Adrenal gland (tissue), 12 donors: Measurements from ENCODE around the gene ENOX1. TPM values are rescaled to one million over a fixed set of nuclear protein-coding genes. Genes with fewer than 3 reads are reported as not detected.

ENCODE experiments used
- DNase-seq, 7 donors: peaks; one replicate each; pipeline ENCODE4 v3.0.0-alpha.2; 2019 to 2020
- H3K27ac ChIP-seq, 5 donors: fragments of 200-600 bp; sonication (generic) in 4 of 5; 1 replicate in 3 of 5; 2 replicates in 2 of 5; pipeline versions ENCODE4 v1.5.1 to v1.8.0; 2016 to 2020; ENCODE audit warnings: mild to moderate bottlenecking in 1 of 5
- H3K27me3 ChIP-seq: fragments of 200-600 bp; 2 replicates; pipeline ENCODE4 v1.8.0; 2021
- H3K36me3 ChIP-seq, 2 donors: fragments of 200-600 bp; replicated peaks in 1 of 2; 1 replicate in 1 of 2; 2 replicates in 1 of 2; pipeline versions ENCODE4 v1.5.1 to v1.8.0; 2018 to 2022
- H3K4me1 ChIP-seq, 2 donors: fragments of 200-600 bp; replicated peaks in 1 of 2; 1 replicate in 1 of 2; 2 replicates in 1 of 2; pipeline versions ENCODE4 v1.5.1 to v1.8.0; 2018 to 2021
- H3K4me3 ChIP-seq, 4 donors: fragments of 200-600 bp; sonication (generic) in 3 of 4; one replicate each; pipeline ENCODE4 v1.5.1; 2016 to 2018
- H3K9me3 ChIP-seq, 3 donors: fragments of 200-600 bp; sonication (generic) in 1 of 3; replicated peaks in 1 of 3; 1 replicate in 2 of 3; 2 replicates in 1 of 3; pipeline versions ENCODE4 v1.5.1 to v1.8.0; 2016 to 2021
- POLR2A ChIP-seq, 2 donors: fragments of 450-650 bp; IDR thresholded peaks; one replicate each; pipeline ENCODE4 v1.6.1; 2017; ENCODE audit warnings: antibody characterized with exemption in 2 of 2, mild to moderate bottlenecking in 2 of 2, moderate library complexity in 1 of 2
- WGBS, 4 donors: extraction: QIAGEN DNeasy Blood & Tissue Kit in 2 of 4; methylation state at CpG; one replicate each; pipeline versions ENCODE4 v1.1.5 to v1.1.7; 2013 to 2017; 5-methylcytosine and 5-hydroxymethylcytosine counted together
- intact Hi-C, 2 donors: fragments of 100-400 bp; cut with DNase I; formaldehyde crosslinking; loops; one replicate each; pipeline versions ENCODE4 v1.14.1 to v1.15.0; 2022 to 2023
- polyA plus RNA-seq, 3 donors: library from polyadenylated mRNA; stranded (reverse); fragments of 200-250 nt in 2 of 3; fragments of 350-450 nt in 1 of 3; fragmentation: Illumina TruSeq in 1 of 3; extraction: RNeasy Lipid Tissue Mini Kit (QIAGEN cat#74804) in 1 of 3; gene quantifications; one replicate each; pipeline ENCODE4 v1.2.3, GENCODE V29; 2013 to 2014
- total RNA-seq, 9 donors: library from RNA; depleted of rRNA in 4 of 9; stranded (reverse); fragments of >200 nt in 4 of 9; fragments of 120-200 nt in 1 of 9; fragmentation: NEBNext Ultra II Directional in 1 of 9; extraction: Animal tissue kit (Norgen Biotek cat#: 25700) in 1 of 9; gene quantifications; one replicate each; pipeline versions ENCODE4 v1.1.0 to v1.2.4, GENCODE V29; 2013 to 2023
- TF ChIP-seq, protein P1 (sequence below), 6 experiments: fragments of 450-650 bp in 4 of 6; fragments of 200-600 bp in 2 of 6; sonication (generic) in 1 of 6; IDR thresholded peaks; 1 replicate in 5 of 6; 2 replicates in 1 of 6; pipeline versions ENCODE4 v1.5.1 to v1.8.0; 2016 to 2021; ENCODE audit warnings: antibody characterized with exemption in 6 of 6, mild to moderate bottlenecking in 2 of 6, moderate library complexity in 1 of 6
- donor health status: healthy with polysubstance abuse.
- donor health status: Bipolar disorder and iron deficiency.
- donor health status: DM: yes; HTN: yes; CAD: no.
- donor health status: DM: no; HTN: no; CAD: no.
- donor health status: DM: no; HTN: no; CAD: no.
- donor health status: DM: yes; HTN: yes; CAD: no.

The ENOX1 gene
- total and polyA plus RNA-seq, 12 donors = 0.25 to 5.8 (median 1.6) TPM

DNA sequence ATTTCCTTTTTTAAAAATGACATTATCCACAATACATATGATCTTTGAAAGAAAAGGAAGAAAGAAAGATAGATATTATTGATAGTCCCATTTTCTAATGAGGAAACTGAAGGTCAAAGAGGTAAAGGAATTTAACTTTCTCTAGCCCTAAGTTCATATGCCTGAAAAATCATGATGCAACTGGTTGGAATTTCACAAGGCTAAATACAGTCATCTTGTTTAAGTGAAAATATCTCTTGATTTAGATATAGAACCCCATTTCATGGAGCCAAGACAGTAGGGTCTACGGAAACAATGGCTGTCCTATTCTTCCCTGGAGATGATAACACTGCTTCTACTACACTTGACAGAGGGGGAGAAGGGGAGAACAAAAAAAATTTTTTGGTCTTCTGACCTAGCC, 397.2 kb downstream of the ENOX1 start:
- H3K4me1 ChIP-seq = no peaks in the 10 kb centered on the region
- intact Hi-C loops = no loop called here
- no peak for TF ChIP-seq POLR2A (IDR thresholded peaks at IDR 0.05)
- TF ChIP-seq, protein P1, sequence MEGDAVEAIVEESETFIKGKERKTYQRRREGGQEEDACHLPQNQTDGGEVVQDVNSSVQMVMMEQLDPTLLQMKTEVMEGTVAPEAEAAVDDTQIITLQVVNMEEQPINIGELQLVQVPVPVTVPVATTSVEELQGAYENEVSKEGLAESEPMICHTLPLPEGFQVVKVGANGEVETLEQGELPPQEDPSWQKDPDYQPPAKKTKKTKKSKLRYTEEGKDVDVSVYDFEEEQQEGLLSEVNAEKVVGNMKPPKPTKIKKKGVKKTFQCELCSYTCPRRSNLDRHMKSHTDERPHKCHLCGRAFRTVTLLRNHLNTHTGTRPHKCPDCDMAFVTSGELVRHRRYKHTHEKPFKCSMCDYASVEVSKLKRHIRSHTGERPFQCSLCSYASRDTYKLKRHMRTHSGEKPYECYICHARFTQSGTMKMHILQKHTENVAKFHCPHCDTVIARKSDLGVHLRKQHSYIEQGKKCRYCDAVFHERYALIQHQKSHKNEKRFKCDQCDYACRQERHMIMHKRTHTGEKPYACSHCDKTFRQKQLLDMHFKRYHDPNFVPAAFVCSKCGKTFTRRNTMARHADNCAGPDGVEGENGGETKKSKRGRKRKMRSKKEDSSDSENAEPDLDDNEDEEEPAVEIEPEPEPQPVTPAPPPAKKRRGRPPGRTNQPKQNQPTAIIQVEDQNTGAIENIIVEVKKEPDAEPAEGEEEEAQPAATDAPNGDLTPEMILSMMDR (IDR thresholded peaks at IDR 0.05) = no peak
- 83 to 91% (median 89%) methylated on average over 1 of the region's 1 CpG for WGBS, 4 donors
- no peaks in the 10 kb centered on the region for H3K27me3 ChIP-seq
- no peaks in the 10 kb centered on the region for H3K9me3 ChIP-seq
- H3K27ac ChIP-seq = no peak overlapping the region
- no peak overlapping the region for H3K4me3 ChIP-seq
- no peaks in the 10 kb centered on the region for H3K36me3 ChIP-seq
- no peak for DNase-seq

DNA sequence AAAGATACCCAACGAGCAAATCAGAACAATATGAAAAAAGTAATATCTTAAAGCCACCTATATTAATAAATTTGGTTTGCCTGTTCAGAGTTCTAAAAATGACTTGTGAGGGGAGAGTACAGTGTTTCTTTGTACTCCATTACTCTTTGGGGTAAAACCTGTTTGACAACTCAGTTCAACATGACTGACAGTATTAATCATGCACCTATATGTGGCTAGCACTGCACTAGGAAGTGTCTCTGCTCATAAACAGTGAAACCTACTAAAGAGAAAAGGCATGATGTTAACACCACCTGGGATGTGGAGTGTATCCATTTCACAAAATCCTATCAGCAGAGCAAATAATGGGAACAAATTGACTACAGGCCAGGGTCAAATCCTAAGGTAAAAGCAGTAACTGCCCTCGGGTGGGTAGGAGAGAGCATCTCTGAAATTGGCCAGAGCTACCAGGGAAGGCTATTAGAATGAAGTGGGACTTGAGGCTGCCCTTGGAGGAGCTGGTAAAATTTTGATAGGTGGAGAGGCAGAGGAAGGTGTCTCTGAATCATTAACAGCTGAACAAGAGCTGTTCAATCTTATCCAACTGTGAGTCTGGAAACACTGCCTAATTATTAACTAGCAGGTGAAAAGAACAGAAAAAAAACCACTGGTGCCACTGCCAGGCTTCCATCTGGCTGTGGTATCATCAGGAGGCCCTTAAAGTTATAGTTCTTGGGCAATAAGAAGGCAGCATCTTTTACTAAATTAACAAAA, 398.3 kb downstream of the ENOX1 start:
- DNase-seq = no peak
- Histone ChIP-seq H3K27me3 (no peaks in the 10 kb centered on the region), H3K4me1 (no peaks in the 10 kb centered on the region), H3K36me3 (no peaks in the 10 kb centered on the region), H3K9me3 (no peaks in the 10 kb centered on the region), H3K4me3 (no peak overlapping the region), H3K27ac (no peak overlapping the region)
- 26 to 33% (median 32%) methylated on average over 2 of the region's 2 CpGs for WGBS, 4 donors
- intact Hi-C loops = no loop called here
- TF ChIP-seq, protein P1 (IDR thresholded peaks at IDR 0.05) = no peak
- TF ChIP-seq POLR2A (IDR thresholded peaks at IDR 0.05) = no peak

GRCh38 chr13:43387880-43388279, 398.9 kb downstream of the ENOX1 start:
- Histone ChIP-seq H3K27ac (no peak overlapping the region), H3K4me1 (no peaks in the 10 kb centered on the region), H3K4me3 (no peak overlapping the region), H3K9me3 (no peaks in the 10 kb centered on the region), H3K36me3 (no peaks in the 10 kb centered on the region), H3K27me3 (no peaks in the 10 kb centered on the region)
- TF ChIP-seq, protein P1 (IDR thresholded peaks at IDR 0.05) = no peak
- TF ChIP-seq POLR2A (IDR thresholded peaks at IDR 0.05) = no peak
- 42 to 54% (median 49%) methylated on average over 2 of the region's 2 CpGs for WGBS, 4 donors
- intact Hi-C loops = no loop called here
- no peak for DNase-seq

DNA sequence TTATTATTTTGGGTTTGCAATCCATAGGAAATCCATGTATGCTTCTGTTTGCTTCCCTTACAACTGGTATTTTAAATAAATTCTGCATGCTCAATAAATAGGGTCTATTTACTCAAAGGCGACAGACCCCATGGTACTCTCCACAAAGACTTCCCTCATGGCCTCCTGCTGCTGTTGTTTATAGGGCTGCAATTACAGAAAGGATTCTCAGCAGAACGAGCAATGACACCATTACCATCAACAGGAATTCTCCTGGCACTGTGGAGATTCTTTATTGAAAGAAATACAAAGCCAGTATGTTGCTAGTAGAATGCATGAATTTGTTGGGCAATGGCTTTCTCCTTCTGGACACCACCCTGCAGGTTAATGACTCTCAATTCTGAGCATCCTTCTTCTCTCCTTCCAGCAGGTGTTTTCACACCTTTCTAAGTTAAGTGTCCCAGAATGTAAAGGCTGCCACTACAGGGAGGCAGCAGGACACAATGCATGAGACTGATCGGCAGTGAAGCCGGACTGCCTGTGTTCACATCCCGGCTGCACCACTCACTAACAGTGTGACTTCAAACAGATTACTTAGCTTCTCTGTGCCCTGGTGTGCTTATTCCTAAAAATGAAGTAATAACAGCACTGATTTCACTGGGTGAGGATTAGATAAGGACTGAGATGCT, 403.1 kb downstream of the ENOX1 start:
- no peak for DNase-seq
- intact Hi-C loops = no loop called here
- Histone ChIP-seq H3K36me3 (no peaks in the 10 kb centered on the region), H3K4me3 (no peak overlapping the region), H3K9me3 (peaks cover 0 to 20% (median 0%) of the 10 kb centered on the region in 3 donors), H3K27me3 (no peaks in the 10 kb centered on the region), H3K27ac (no peak overlapping the region), H3K4me1 (no peaks in the 10 kb centered on the region)
- no peak for TF ChIP-seq POLR2A (IDR thresholded peaks at IDR 0.05)
- TF ChIP-seq, protein P1 (IDR thresholded peaks at IDR 0.05) = no peak
- 84 to 87% (median 85%) methylated on average over 3 to 5 of the region's 5 CpGs for WGBS, 4 donors
